Measurements from ENCODE around the gene BET1. TPM values are rescaled to one million over a fixed set of nuclear protein-coding genes. Genes with fewer than 3 reads are reported as not detected.

Gene BET1
- total and polyA plus RNA-seq, 2 of the 8 experiments (the other 6 are each of a cell fraction or from before 2014, with no cell fraction given) = 20.6 to 31.7 TPM

DNA sequence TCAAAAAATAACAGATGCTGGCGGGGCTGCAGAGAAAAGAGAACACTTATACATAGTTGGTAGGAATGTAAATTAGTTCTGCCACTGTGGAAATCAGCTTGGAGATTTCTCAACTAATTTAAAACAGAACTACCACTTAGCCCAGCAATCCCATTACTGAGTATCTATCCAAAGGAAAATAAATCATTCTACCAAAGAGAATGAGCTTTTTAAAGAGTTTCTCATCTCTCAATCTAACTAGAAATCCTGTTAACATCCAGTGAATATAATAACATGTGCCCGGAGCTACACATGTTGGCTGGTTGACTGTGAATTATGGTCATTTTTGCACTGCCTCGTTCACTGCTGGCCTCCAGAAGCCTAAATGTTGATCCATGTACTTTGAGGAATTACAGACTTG lies 39.3 kb downstream of the BET1 start:
- Histone ChIP-seq H2BK12ac (ENCODE audit: low read depth, low read length) (no peak overlapping the region), H2BK120ac (replicated peaks; ENCODE audit: low read depth, low read length) (no peak overlapping the region), H4K91ac (replicated peaks; ENCODE audit: insufficient read length, low read length) (no peak overlapping the region), H2AFZ (ENCODE audit: low read length) (no peak overlapping the region), H3K4me1 (replicated peaks in 1 of 4; ENCODE audit: control insufficient read depth in 3 of 4, insufficient read depth in 4 of 4, low read length in 3 of 4) (no peaks in the 10 kb centered on the region), H3K36me3 (ENCODE audit: control insufficient read depth in 2 of 4, insufficient read depth in 4 of 4, low read length in 3 of 4) (no peaks in the 10 kb centered on the region), H2BK20ac (ENCODE audit: low read length) (no peak overlapping the region), H2AK5ac (ENCODE audit: low read depth, low read length) (no peak overlapping the region), H3K27me3 (replicated peaks in 1 of 4; ENCODE audit: control insufficient read depth in 3 of 4, extremely low read depth in 1 of 4, insufficient read depth in 3 of 4, low read length in 3 of 4) (no peaks in the 10 kb centered on the region), H3K18ac (ENCODE audit: extremely low read depth, low read length) (no peak overlapping the region), H3K9ac (replicated peaks in 1 of 4; ENCODE audit: extremely low read depth in 1 of 4, low read depth in 3 of 4, low read length in 3 of 4) (no peak overlapping the region), H3K14ac (ENCODE audit: insufficient read length) (no peak overlapping the region), H4K20me1 (replicated peaks in 1 of 2; ENCODE audit: control insufficient read depth in 1 of 2, insufficient read depth in 2 of 2, low read length in 2 of 2) (no peaks in the 10 kb centered on the region), H2BK15ac (ENCODE audit: low read length) (no peak overlapping the region), H2BK5ac (ENCODE audit: low read depth, low read length) (no peak overlapping the region), H3K79me2 (ENCODE audit: control insufficient read depth in 1 of 2, insufficient read depth in 2 of 2, low read length in 2 of 2) (no peaks in the 10 kb centered on the region), H3K4me2 (ENCODE audit: insufficient read depth in 1 of 2, low read depth in 2 of 2, low read length in 2 of 2) (no peak overlapping the region), H3K79me1 (ENCODE audit: low read depth, low read length) (no peaks in the 10 kb centered on the region), H3K9me3 (ENCODE audit: insufficient read depth in 2 of 2, low read depth in 1 of 2, low read length in 1 of 2) (no peaks in the 10 kb centered on the region), H3K4me3 (ENCODE audit: extremely low read depth in 1 of 4, insufficient read depth in 2 of 4, low read depth in 3 of 4, low read length in 4 of 4) (no peak overlapping the region), H4K5ac (ENCODE audit: insufficient read length, low read depth, low read length) (no peak overlapping the region), H3K4ac (replicated peaks; ENCODE audit: insufficient read length, low read depth, low read length) (no peak overlapping the region), H3K27ac (ENCODE audit: low read depth, low read length) (no peak overlapping the region), H3K56ac (replicated peaks; ENCODE audit: insufficient read length, low read depth, low read length) (no peak overlapping the region), H4K8ac (ENCODE audit: extremely low read depth, insufficient read depth, low read length) (no peak overlapping the region), H3K23ac (ENCODE audit: insufficient read length) (no peak overlapping the region), H3K23me2 (ENCODE audit: low read depth, low read length) (no peaks in the 10 kb centered on the region)
- no peak for TF ChIP-seq TCF12 (IDR thresholded peaks at IDR 0.05; ENCODE audit: low read depth, low read length)
- TF ChIP-seq KDM5A (IDR thresholded peaks at IDR 0.05; ENCODE audit: low read length) = no peak
- no peak for TF ChIP-seq RNF2 (IDR thresholded peaks at IDR 0.05; ENCODE audit: borderline replicate concordance, low read depth, low read length, missing control alignments, poor library complexity, severe bottlenecking)
- no peak for TF ChIP-seq SRF (IDR thresholded peaks at IDR 0.05; ENCODE audit: low read depth, low read length)
- TF ChIP-seq MAFK (IDR thresholded peaks at IDR 0.05; ENCODE audit: low read depth, low read length) = no peak
- WGBS, 2 experiments (ENCODE audit: extremely low coverage in 1 of 2, insufficient coverage in 1 of 2, insufficient read length in 1 of 2, insufficient replicate concordance in 2 of 2, low coverage in 1 of 2, low lambda C conversion rate in 2 of 2, missing lambda C conversion rate in 1 of 2) = 88% methylated on average over 3 of the region's 3 CpGs; no CpG with 5 or more reads in 1 of the 2 experiments
- ChIA-PET CTCF (ENCODE audit: partially characterized antibody) (no interaction called here), POLR2A (ENCODE audit: partially characterized antibody) (interaction anchor here (1.0 to 1.5 kb wide), 2 partner anchors 10 to 37 kb away, joined by 3 to 4 read pairs; no protein-coding TSS in a partner anchor)
- FAIRE-seq (no peak), DNase-seq (ENCODE audit: low read depth in 1 of 2, low spot score in 2 of 2) (no peak)
